ENCODE data around the gene CLDN14. TPM values are rescaled to one million over a fixed set of nuclear protein-coding genes. Genes with fewer than 3 reads are reported as not detected.

CLDN14 gene
- total RNA-seq, 1 experiment from 2014 or later = 8.9 TPM

DNA sequence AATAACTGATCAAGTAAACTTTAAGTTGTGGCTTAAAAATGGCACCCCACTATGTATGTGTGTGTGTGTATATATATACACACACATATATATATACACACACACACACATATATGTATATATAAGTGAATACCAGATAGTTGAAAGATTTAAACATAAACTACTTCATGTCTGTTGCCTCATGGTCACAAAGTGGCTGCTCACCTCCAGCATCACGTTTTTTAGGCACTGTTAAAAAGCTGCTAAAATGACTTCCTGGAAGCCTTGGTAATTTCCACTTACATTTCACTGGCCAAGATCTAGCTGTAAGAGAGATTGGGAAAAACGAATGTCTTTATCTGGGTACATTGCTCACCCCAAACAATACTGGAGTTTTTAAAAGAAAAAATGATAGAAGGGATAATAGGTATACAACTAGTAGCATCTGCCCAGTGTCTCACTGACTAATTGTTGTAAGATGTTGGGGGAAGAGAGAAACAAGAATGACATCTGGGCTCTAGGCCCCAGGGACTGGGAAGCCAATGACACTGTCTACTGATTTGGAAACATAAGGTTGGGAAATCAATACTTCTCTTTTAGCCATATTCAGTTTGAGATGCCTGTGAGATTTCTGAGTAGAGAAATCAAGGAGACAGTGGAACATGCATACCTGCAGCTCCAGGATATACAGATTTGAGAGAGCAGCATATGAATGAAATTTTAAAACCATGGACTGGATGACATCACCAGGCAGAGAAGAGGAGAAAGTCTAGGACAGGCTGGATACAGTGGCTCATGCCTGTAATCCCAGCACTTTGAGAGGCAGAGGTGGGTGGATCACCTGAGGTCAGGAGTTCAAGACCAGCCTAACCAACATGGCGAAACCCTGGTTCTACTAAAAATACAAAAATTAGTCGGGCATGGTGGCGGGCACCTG, 42.8 kb downstream of the CLDN14 start:
- intact Hi-C loops (cut with micrococcal nuclease) = no loop called here
- no peaks in the 10 kb centered on the region for H3K36me3 ChIP-seq (ENCODE audit: low read depth, low read length)
- POLR2A ChIA-PET (ENCODE audit: unreplicated experiment) = no interaction called here
- DNase-seq (no peak), ATAC-seq (peak; percentile 53)
- H3K79me2 ChIP-seq (ENCODE audit: low read length) = peaks cover 18% of the 10 kb centered on the region
- no peak for TF ChIP-seq EZH2phosphoT487 (IDR thresholded peaks at IDR 0.05; ENCODE audit: borderline replicate concordance, low read length)
- no peak for TF ChIP-seq EZH2 (IDR thresholded peaks at IDR 0.05; ENCODE audit: low read length, unreplicated experiment)
- TF ChIP-seq, protein P1, sequence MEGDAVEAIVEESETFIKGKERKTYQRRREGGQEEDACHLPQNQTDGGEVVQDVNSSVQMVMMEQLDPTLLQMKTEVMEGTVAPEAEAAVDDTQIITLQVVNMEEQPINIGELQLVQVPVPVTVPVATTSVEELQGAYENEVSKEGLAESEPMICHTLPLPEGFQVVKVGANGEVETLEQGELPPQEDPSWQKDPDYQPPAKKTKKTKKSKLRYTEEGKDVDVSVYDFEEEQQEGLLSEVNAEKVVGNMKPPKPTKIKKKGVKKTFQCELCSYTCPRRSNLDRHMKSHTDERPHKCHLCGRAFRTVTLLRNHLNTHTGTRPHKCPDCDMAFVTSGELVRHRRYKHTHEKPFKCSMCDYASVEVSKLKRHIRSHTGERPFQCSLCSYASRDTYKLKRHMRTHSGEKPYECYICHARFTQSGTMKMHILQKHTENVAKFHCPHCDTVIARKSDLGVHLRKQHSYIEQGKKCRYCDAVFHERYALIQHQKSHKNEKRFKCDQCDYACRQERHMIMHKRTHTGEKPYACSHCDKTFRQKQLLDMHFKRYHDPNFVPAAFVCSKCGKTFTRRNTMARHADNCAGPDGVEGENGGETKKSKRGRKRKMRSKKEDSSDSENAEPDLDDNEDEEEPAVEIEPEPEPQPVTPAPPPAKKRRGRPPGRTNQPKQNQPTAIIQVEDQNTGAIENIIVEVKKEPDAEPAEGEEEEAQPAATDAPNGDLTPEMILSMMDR (conservative IDR thresholded peaks at IDR 0.05; ENCODE audit: low read depth, low read length) = no peak
- H3K9me2 ChIP-seq (replicated peaks; ENCODE audit: low read length) = no peaks in the 10 kb centered on the region
- peaks cover 22% of the 10 kb centered on the region for H3K4me1 ChIP-seq (ENCODE audit: insufficient read depth, low read length)
- no peak overlapping the region for H2AFZ ChIP-seq (ENCODE audit: low read length)
- CTCF ChIA-PET = no interaction called here
- H3K4me3 ChIP-seq (ENCODE audit: low read length) = no peak overlapping the region
- BruUV-seq (replicated peaks) = no TSS peak
- no peaks in the 10 kb centered on the region for H3F3A ChIP-seq (ENCODE audit: low read length, unreplicated experiment)
- no peak overlapping the region for H3K9ac ChIP-seq (ENCODE audit: low read length)
- no peaks in the 10 kb centered on the region for H4K20me1 ChIP-seq (ENCODE audit: low read length)
- peak overlapping the region; percentile 21; the same call in 1 of the 2 replicates for H3K4me2 ChIP-seq (ENCODE audit: low read length)
- no peaks in the 10 kb centered on the region for H3K27me3 ChIP-seq (ENCODE audit: low read length)
- no peaks in the 10 kb centered on the region for H3K9me3 ChIP-seq (ENCODE audit: low read length)
- peak overlapping the region; percentile 46 for H3K27ac ChIP-seq (ENCODE audit: low read length)

DNA sequence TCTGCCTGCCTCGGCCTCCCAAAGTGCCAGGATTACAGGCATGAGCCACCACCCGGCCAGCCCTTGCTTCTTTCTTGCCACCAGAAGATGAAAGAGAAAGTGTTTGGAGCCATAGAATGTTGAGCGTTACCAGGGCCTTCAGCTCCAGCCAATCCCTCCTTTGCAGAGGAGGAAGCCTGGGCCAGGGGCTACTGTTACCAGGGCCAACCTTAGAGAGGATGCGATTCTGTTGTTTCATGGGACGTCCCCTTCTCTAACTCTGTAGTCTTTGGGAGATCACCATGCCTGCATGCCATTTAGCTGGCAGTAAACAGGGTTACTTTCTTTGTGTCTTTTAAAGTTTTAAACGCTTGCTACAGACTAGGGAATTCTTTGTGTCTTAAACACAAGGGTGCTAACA, 45.8 kb downstream of the CLDN14 start:
- Histone ChIP-seq H3K79me2 (ENCODE audit: low read length) (peaks cover 34% of the 10 kb centered on the region), H3K36me3 (ENCODE audit: low read depth, low read length) (no peaks in the 10 kb centered on the region), H3K9me3 (ENCODE audit: low read length) (no peaks in the 10 kb centered on the region), H3K27me3 (ENCODE audit: low read length) (no peaks in the 10 kb centered on the region), H2AFZ (ENCODE audit: low read length) (no peak overlapping the region), H3K4me3 (ENCODE audit: low read length) (no peak overlapping the region), H4K20me1 (ENCODE audit: low read length) (no peaks in the 10 kb centered on the region), H3K27ac (ENCODE audit: low read length) (no peak overlapping the region), H3K9ac (ENCODE audit: low read length) (no peak overlapping the region), H3F3A (ENCODE audit: low read length, unreplicated experiment) (no peaks in the 10 kb centered on the region), H3K4me1 (ENCODE audit: insufficient read depth, low read length) (peaks cover 40% of the 10 kb centered on the region), H3K9me2 (replicated peaks; ENCODE audit: low read length) (no peaks in the 10 kb centered on the region), H3K4me2 (ENCODE audit: low read length) (no peak overlapping the region)
- ChIA-PET POLR2A (ENCODE audit: unreplicated experiment) (no interaction called here), CTCF (no interaction called here)
- no peak for ATAC-seq
- no peak for DNase-seq
- intact Hi-C loops (cut with micrococcal nuclease) = no loop called here
- no peak for TF ChIP-seq EZH2 (IDR thresholded peaks at IDR 0.05; ENCODE audit: low read length, unreplicated experiment)
- no peak for TF ChIP-seq EZH2phosphoT487 (IDR thresholded peaks at IDR 0.05; ENCODE audit: borderline replicate concordance, low read length)
- TF ChIP-seq, protein P1 (conservative IDR thresholded peaks at IDR 0.05; ENCODE audit: low read depth, low read length) = no peak
- BruUV-seq (replicated peaks) = no TSS peak

DNA sequence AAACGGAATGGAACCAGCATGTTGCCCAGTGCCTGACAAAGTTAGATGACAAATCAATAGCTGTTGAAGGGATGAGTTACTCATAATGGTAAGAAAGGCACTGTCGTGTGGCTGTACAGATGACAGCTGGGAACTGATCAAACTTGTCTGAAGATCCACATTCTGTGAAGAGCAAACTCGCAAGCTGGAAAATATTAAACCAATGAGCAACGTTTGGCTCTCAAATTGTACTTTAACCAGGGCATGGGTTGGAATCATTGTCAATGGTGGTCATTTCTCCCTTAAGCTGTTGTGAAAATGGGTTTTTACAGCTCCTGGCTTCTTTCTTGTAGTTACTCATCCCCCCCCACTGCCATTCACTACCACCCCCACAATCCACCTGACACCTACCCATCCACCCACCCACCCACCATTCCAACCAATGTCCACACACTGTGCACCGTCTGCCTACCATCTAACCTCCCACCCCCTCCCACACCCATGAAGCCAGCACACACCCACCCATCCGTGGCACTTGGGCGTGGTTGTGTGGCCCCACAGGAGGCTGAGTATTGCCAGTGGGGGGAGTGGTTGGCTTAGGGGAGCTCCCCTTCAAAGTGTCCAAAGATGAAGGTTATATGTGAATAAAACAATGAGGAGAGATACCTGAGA, 46.7 kb downstream of the CLDN14 start:
- TF ChIP-seq, protein P1 (conservative IDR thresholded peaks at IDR 0.05; ENCODE audit: low read depth, low read length) = no peak
- TF ChIP-seq EZH2phosphoT487 (IDR thresholded peaks at IDR 0.05; ENCODE audit: borderline replicate concordance, low read length) = no peak
- no peak for TF ChIP-seq EZH2 (IDR thresholded peaks at IDR 0.05; ENCODE audit: low read length, unreplicated experiment)

More for the DNA sequence above, 46.7 kb downstream of the CLDN14 start:
- Histone ChIP-seq H2AFZ (ENCODE audit: low read length) (no peak overlapping the region), H3K27me3 (ENCODE audit: low read length) (no peaks in the 10 kb centered on the region), H3K4me2 (ENCODE audit: low read length) (no peak overlapping the region), H3K9me3 (ENCODE audit: low read length) (no peaks in the 10 kb centered on the region), H4K20me1 (ENCODE audit: low read length) (no peaks in the 10 kb centered on the region), H3K4me3 (ENCODE audit: low read length) (no peak overlapping the region), H3K36me3 (ENCODE audit: low read depth, low read length) (no peaks in the 10 kb centered on the region), H3K27ac (ENCODE audit: low read length) (no peak overlapping the region), H3K4me1 (ENCODE audit: insufficient read depth, low read length) (peaks cover 43% of the 10 kb centered on the region), H3K9me2 (replicated peaks; ENCODE audit: low read length) (no peaks in the 10 kb centered on the region), H3K79me2 (ENCODE audit: low read length) (peaks cover 37% of the 10 kb centered on the region), H3K9ac (ENCODE audit: low read length) (no peak overlapping the region), H3F3A (ENCODE audit: low read length, unreplicated experiment) (no peaks in the 10 kb centered on the region)
- intact Hi-C loops (cut with micrococcal nuclease) = no loop called here
- no peak for ATAC-seq
- ChIA-PET CTCF (no interaction called here), POLR2A (ENCODE audit: unreplicated experiment) (no interaction called here)
- DNase-seq = no peak
- BruUV-seq (replicated peaks) = no TSS peak
